Measurements from ENCODE around the gene C5. TPM values are rescaled to one million over a fixed set of nuclear protein-coding genes. Genes with fewer than 3 reads are reported as not detected.
A peak's percentile ranks its signal among the peaks of the same experiment; 100 is the strongest.

Gene C5
- total RNA-seq, 6 donors from 2014 or later = 7.1 to 18.9 (median 16.8) TPM

DNA sequence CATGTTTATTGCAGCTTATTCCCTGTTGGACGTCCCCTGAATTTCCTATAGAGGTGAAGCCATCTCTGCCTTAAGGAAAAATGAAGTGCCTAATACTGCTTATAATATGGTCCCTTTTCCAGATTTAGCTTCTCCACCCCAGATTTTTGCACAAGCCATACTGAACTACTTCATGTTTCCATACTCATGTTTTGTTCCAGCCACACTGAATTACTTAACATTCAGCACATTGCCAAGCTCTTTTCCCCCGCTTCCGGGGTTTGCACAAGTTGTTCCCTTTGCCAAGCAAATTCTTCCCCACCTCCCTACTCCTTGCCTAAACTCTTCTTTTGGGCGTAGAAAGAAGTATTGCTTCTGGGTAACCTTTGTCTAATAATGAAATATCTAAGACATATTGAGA lies 23.0 kb upstream of the C5 start:
- DNase-seq (peak in 1 of 2 donors; percentile 83), ATAC-seq (ENCODE audit: low FRiP score in 2 of 2) (peak; percentile 28 to 62)
- Histone ChIP-seq H3K4me3 (peak overlapping the region in 2 of 4 donors; percentile 81 to 82), H3K36me3 (no peaks in the 10 kb centered on the region), H3K9me3 (no peaks in the 10 kb centered on the region), H3K4me1 (peaks cover 20 to 25% (median 22%) of the 10 kb centered on the region in 4 donors), H3K27ac (peak overlapping the region; percentile 88 to 95 (median 90)), H3K27me3 (no peaks in the 10 kb centered on the region)
- TF ChIP-seq POLR2A (IDR thresholded peaks at IDR 0.05) (peak in 1 of 4 donors; percentile 15), EP300 (IDR thresholded peaks at IDR 0.05) (peak in 1 of 4 donors; percentile 12), POLR2AphosphoS5 (IDR thresholded peaks at IDR 0.05) (peak; percentile 32 to 51)
- TF ChIP-seq, protein P1, sequence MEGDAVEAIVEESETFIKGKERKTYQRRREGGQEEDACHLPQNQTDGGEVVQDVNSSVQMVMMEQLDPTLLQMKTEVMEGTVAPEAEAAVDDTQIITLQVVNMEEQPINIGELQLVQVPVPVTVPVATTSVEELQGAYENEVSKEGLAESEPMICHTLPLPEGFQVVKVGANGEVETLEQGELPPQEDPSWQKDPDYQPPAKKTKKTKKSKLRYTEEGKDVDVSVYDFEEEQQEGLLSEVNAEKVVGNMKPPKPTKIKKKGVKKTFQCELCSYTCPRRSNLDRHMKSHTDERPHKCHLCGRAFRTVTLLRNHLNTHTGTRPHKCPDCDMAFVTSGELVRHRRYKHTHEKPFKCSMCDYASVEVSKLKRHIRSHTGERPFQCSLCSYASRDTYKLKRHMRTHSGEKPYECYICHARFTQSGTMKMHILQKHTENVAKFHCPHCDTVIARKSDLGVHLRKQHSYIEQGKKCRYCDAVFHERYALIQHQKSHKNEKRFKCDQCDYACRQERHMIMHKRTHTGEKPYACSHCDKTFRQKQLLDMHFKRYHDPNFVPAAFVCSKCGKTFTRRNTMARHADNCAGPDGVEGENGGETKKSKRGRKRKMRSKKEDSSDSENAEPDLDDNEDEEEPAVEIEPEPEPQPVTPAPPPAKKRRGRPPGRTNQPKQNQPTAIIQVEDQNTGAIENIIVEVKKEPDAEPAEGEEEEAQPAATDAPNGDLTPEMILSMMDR (IDR thresholded peaks at IDR 0.05) = no peak
- 34 to 47% methylated on average over 4 of the region's 4 CpGs for WGBS, 2 donors

DNA sequence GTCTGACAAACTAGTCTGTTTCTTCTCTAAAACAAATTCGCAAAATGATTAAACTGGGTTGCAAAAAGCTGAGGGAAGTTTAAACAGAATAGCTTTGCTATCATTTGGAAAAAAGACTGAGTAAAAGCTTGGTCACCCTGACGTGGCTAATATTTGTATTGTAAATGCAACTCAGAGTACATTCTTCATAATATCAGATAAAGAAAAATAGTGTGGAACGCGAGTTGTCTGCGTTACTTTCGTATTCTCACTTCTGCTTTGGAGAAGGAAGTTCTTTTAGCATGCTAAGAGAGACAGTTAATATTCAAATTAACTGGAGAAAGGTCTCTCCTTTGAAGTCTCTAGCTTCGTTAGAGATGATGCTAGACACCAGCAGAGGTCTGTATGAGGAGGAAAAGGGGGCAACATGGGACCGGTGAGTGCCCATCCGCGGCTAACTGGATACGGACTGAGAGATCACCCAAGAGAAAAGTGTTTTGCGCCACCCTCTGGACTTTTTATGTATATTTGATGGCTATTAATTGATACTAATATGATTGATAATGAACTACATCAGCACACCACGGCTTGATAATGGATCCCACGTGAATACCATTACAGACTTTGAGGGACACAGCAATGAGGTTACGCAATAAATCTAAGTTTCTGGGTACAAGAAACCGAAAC lies 21.8 kb upstream of the C5 start:
- 18 to 33% methylated on average over 16 of the region's 16 CpGs for WGBS, 2 donors
- no peaks in the 10 kb centered on the region for H3K9me3 ChIP-seq
- no peaks in the 10 kb centered on the region for H3K36me3 ChIP-seq
- peak overlapping the region; percentile 88 to 95 (median 90) for H3K27ac ChIP-seq
- peak in 1 of 2 donors; percentile 6 for ATAC-seq (ENCODE audit: low FRiP score in 2 of 2)
- no peaks in the 10 kb centered on the region for H3K27me3 ChIP-seq
- DNase-seq = peak in 1 of 2 donors; percentile 39
- peak overlapping the region in 3 of 4 donors; percentile 31 to 82 (median 81) for H3K4me3 ChIP-seq
- TF ChIP-seq, protein P1 (IDR thresholded peaks at IDR 0.05) = peak in 2 of 6 experiments; percentile 14 to 30
- no peak for TF ChIP-seq EP300 (IDR thresholded peaks at IDR 0.05)
- peaks cover 20 to 25% (median 22%) of the 10 kb centered on the region in 4 donors for H3K4me1 ChIP-seq

DNA sequence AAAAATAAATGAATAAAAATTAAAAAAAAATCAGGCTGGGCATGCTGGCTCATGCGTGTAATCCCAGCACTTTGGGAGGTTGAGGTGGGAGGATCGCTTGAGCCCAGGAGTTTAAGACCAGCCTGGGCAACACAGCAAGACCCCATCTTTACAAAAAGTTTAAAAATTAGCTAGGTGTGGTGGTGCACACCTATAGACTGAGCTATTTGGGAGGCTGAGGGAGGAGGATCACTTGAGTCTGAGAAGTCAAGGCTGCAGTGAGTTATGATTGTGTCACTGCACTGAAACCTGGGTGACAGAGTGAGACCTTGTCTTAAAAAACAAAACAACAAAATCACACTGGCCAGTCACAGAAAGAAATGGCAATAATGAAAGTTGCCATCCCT lies 21.3 kb upstream of the C5 start:
- 88 to 92% methylated on average over 2 of the region's 2 CpGs for WGBS, 2 donors
- peak overlapping the region; percentile 88 to 95 (median 90) for H3K27ac ChIP-seq
- TF ChIP-seq POLR2A (IDR thresholded peaks at IDR 0.05) (no peak), EP300 (IDR thresholded peaks at IDR 0.05) (no peak), POLR2AphosphoS5 (IDR thresholded peaks at IDR 0.05) (no peak)
- TF ChIP-seq, protein P1 (IDR thresholded peaks at IDR 0.05) = no peak

DNA sequence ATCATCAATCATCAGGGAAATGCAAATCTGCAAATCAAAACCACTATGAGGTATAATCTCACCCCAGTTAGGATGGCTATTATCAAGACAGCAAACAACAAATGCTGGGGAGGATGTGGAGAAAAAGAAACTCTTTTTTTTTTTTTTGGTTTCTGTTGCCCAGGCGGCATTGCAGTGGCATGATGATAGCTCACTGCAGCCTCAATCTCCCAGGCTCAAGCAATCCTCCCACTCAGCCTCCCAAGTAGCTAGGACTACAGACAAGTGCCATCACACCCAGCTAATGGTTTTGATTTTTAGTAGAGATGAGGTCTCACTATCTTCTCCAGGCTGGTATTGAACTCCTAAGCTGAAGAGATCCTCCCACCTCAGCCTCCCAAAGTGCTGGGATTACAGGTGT lies 19.3 kb upstream of the C5 start:
- DNase-seq (no peak), ATAC-seq (ENCODE audit: low FRiP score in 2 of 2) (no peak)
- WGBS, 2 donors = 83 to 85% methylated on average over 1 of the region's 1 CpG
- no peak overlapping the region for H3K4me3 ChIP-seq
- H3K27ac ChIP-seq = no peak overlapping the region
- TF ChIP-seq EP300 (IDR thresholded peaks at IDR 0.05) (no peak), POLR2A (IDR thresholded peaks at IDR 0.05) (no peak), POLR2AphosphoS5 (IDR thresholded peaks at IDR 0.05) (no peak)
- no peaks in the 10 kb centered on the region for H3K9me3 ChIP-seq
- H3K36me3 ChIP-seq = no peaks in the 10 kb centered on the region
- H3K27me3 ChIP-seq = no peaks in the 10 kb centered on the region
- H3K4me1 ChIP-seq = peaks cover 14 to 18% (median 16%) of the 10 kb centered on the region in 4 donors

More for the DNA sequence above, 21.3 kb upstream of the C5 start:
- DNase-seq (no peak), ATAC-seq (ENCODE audit: low FRiP score in 2 of 2) (no peak)
- H3K36me3 ChIP-seq = no peaks in the 10 kb centered on the region
- peak overlapping the region in 3 of 4 donors; percentile 31 to 82 (median 81) for H3K4me3 ChIP-seq
- no peaks in the 10 kb centered on the region for H3K9me3 ChIP-seq
- no peaks in the 10 kb centered on the region for H3K27me3 ChIP-seq
- peaks cover 20 to 25% (median 22%) of the 10 kb centered on the region in 4 donors for H3K4me1 ChIP-seq

DNA sequence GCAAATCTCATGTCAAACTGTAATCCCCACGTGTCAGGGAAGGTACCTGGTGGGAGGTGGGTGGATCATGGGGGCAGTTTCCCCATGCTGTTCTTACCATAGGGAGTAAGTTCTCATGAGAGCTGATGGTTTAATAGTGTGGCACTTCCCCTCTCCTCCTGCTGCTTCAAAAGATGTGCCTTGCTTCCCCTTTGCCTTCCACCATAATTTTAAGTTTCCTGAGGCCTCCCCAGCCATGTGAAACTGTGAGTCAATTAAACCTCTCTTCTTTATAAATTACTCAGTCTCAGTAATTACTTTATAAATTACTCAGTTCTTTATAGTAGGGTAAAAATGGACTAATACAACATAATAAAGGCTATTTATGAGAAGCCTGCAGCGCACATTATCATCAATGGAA lies 17.6 kb upstream of the C5 start:
- Histone ChIP-seq H3K9me3 (no peaks in the 10 kb centered on the region), H3K27me3 (no peaks in the 10 kb centered on the region), H3K36me3 (no peaks in the 10 kb centered on the region), H3K4me1 (peaks cover 3 to 6% (median 4%) of the 10 kb centered on the region in 4 donors), H3K4me3 (no peak overlapping the region), H3K27ac (no peak overlapping the region)
- DNase-seq = no peak
- no peak for ATAC-seq (ENCODE audit: low FRiP score in 2 of 2)
- TF ChIP-seq EP300 (IDR thresholded peaks at IDR 0.05) (no peak), POLR2A (IDR thresholded peaks at IDR 0.05) (no peak), POLR2AphosphoS5 (IDR thresholded peaks at IDR 0.05) (no peak)
- TF ChIP-seq, protein P1 (IDR thresholded peaks at IDR 0.05) = no peak
- WGBS, 2 donors = 77% methylated on average over 2 of the region's 2 CpGs

All from upper lobe of left lung (tissue), 6 donors.